AG09309 (cell line): ENCODE results near the gene BAMBI.

Experiments used
- DNase-seq: peaks from one replicate; pipeline ENCODE4 v3.0.0-alpha.2; 2010; ENCODE audit warnings: low read depth
- H3K4me3 ChIP-seq: 2 replicates; pipeline ENCODE4 v1.5.1; 2011; ENCODE audit warnings: mild to moderate bottlenecking, low read depth, low read length, moderate library complexity; ENCODE audit not compliant: control insufficient read depth
- CTCF ChIP-seq: IDR thresholded peaks from 2 replicates; pipeline ENCODE4 v1.5.1; 2011; ENCODE audit warnings: mild to moderate bottlenecking, low read depth, low read length, inconsistent platforms; ENCODE audit not compliant: insufficient read depth, control insufficient read depth; ENCODE audit errors: missing control alignments

Gene BAMBI

DNA sequence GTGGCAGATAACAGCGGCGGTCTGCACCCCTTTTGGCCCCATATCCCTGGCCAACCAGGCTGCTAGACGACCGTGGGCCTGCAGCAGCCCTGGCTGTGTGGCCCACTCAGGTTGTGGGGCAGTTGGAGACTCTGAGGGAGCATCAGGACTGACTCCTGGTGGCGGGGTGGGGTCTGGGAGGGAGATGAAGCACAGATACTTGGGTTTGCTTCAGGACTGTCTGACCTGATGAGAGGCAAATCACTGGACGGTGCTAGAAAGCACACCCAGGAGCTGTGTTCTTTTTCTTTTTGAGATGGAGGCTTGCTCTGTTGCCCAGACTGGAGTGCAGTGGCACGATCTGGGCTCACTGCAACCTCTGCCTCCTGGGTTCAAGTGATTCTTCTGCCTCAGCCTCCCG lies 28.2 kb downstream of the BAMBI start:
- DNase-seq = no peak
- TF ChIP-seq CTCF = no peak
- H3K4me3 ChIP-seq = no peak overlapping the region

GRCh38 chr10:28709001-28709710 lies 31.8 kb downstream of the BAMBI start:
- no peak for TF ChIP-seq CTCF
- DNase-seq = no peak
- H3K4me3 ChIP-seq = no peak overlapping the region

- no peak for TF ChIP-seq CTCF
- no peak overlapping the region for H3K4me3 ChIP-seq
- no peak for DNase-seq
These were observed 33.0 kb downstream of the BAMBI start for GRCh38 chr10:28710202-28710886.

- no peak overlapping the region for H3K4me3 ChIP-seq
- no peak for TF ChIP-seq CTCF
- DNase-seq = no peak
These were observed 33.7 kb downstream of the BAMBI start for GRCh38 chr10:28711041-28711440.

DNA sequence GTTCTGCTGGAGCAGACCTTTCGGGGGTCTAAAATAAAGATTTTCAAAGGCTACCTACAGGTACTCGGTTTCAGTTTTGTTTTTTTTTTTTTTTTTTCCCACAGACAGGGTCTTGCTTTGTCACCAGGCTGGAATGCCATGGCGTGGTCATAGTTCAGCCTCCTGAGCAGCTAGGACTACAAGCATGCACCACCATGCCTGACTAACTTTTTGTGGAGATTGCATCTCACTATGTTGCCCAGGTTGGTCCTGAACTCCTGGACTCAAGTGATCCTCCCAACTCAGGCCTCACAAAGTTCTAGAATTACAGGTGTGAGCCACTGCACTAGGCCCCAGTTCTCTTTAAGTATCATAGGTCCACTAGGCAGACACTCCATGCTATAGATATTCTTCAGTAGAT lies 34.5 kb downstream of the BAMBI start:
- no peak for TF ChIP-seq CTCF
- DNase-seq = no peak
- H3K4me3 ChIP-seq = no peak overlapping the region

DNA sequence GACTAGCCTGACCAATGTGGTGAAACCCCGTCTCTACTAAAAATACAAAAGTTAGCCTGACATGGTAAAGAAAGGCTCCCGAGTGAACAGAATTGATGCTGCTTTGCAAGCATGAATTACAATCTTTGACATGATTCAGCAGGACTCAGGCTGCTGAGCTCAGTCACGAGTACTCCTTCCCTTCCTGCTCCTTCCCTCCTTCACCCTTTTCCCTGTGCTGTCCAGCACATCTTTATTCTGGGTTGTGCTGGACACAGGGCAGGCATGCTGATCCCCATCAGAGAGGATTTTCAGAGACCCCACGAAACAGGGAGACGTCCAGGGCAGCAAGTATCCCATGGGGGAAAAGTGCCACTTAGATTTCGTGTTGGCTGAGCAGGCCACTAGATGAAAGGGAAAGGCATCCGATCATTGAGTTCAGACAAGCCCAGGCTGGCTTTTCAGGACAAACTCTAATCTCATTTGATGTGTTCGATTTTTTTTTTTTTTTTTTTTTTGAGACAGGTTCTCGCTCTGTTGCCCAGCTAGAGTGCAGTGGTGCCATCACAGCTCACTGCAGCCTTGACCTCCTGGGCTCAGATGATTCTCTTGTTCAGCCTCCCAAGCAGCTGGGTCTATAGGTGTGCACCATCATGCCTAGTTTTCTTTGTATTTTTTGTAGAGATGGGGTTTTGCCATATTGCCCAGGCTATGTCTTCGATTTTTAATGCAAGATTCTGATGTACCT lies 36.5 kb downstream of the BAMBI start:
- DNase-seq = no peak
- no peak for TF ChIP-seq CTCF

More for the DNA sequence above, 36.5 kb downstream of the BAMBI start:
- no peak overlapping the region for H3K4me3 ChIP-seq
